ENCODE data around the gene ZBBX.

- TF ChIP-seq POLR2A (IDR thresholded peaks at IDR 0.05; ENCODE audit: low read length) (no peak), GATA1 (IDR thresholded peaks at IDR 0.05; ENCODE audit: low read depth, low read length) (no peak)
Observed at GRCh38 chr3:167382155-167382554, 2.1 kb upstream of the ZBBX start.

Data from erythroblast (primary cell).